ENCODE results near the gene EXOC3L4. TPM values are rescaled to one million over a fixed set of nuclear protein-coding genes. Genes with fewer than 3 reads are reported as not detected.

Gene EXOC3L4
- total and polyA plus RNA-seq, 2 donors (not counting 1 experiment from before 2014, with no cell fraction given): not detected

DNA sequence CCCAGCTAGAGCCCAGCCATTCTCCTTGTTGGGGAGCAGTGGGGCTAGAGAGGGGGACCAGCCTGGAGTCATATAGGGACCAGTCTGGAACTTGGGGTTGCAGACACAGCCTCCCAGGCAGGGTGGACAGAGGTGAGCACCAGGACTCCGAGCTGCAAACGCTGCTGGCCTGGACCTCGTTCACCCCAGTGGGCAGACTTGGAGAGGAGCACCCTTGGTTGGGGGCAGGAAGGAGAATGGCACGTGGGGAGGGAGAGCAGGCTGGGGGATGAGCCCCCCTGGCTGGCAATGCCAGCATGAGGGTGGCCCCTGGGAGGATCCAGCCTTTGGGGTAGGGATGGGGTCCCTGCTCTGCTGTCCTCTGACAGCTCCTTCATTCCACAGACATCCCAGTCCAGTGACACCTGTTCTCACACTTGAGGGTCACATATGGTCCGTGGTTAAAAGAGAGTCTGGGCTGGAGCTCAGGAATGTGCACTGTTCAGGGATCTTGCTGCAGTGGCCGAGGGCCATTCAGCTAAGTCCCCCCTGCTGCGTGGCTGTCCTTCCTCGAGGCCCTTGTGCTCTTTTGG lies 7.7 kb upstream of the EXOC3L4 start:
- H3K4me1 ChIP-seq (ENCODE audit: control insufficient read depth in 2 of 2, insufficient read depth in 2 of 2, low read length in 2 of 2): peaks cover 8 to 10% of the 10 kb centered on the region in 2 donors
- no peaks in the 10 kb centered on the region for H3K79me2 ChIP-seq (ENCODE audit: control insufficient read depth, insufficient read depth, low read length)
- Mint-ChIP-seq H3K9me3 (ENCODE audit: insufficient read depth) (no peaks in the 10 kb centered on the region), H3K27me3 (peaks cover 7% of the 10 kb centered on the region), H3K27ac (no peak overlapping the region), H3K4me3 (no peak overlapping the region), H3K4me1 (peaks cover 4% of the 10 kb centered on the region)
- no peak overlapping the region for H3K4me2 ChIP-seq (replicated peaks; ENCODE audit: low read depth, low read length, poor library complexity, severe bottlenecking)
- H3K9ac ChIP-seq (ENCODE audit: low read length): no peak overlapping the region
- H2AFZ ChIP-seq (ENCODE audit: insufficient read depth, low read depth, low read length, poor library complexity, severe bottlenecking): no peak overlapping the region
- CTCF ChIA-PET: interaction anchor here (0.6 to 2.7 kb wide), 3 partner anchors 10 to 185 kb away, joined by 3 to 9 read pairs (median 4); no protein-coding TSS in a partner anchor
- POLR2A ChIA-PET: interaction anchor here (0.5 kb wide), 2 partner anchors 283 to 486 kb away, joined by 3 read pairs; no protein-coding TSS in a partner anchor
- WGBS (ENCODE audit: insufficient coverage): 82% methylated on average over 8 of the region's 8 CpGs
- DNase-seq (no peak), ATAC-seq (ENCODE audit: low read depth) (no peak)
- TF ChIP-seq EZH2 (IDR thresholded peaks at IDR 0.05; ENCODE audit: borderline replicate concordance, insufficient read depth, low read depth, low read length, poor library complexity, severe bottlenecking): no peak
- TF ChIP-seq CTCF (IDR thresholded peaks at IDR 0.05): no peak
- intact Hi-C loops (cut with micrococcal nuclease): no loop called here
- H4K20me1 ChIP-seq (ENCODE audit: control insufficient read depth, insufficient read depth, low read length, poor library complexity, severe bottlenecking): no peaks in the 10 kb centered on the region
- H3K27me3 ChIP-seq (replicated peaks in 1 of 4; ENCODE audit: control extremely low read depth in 1 of 4, control insufficient read depth in 3 of 4, insufficient read depth in 4 of 4, low read length in 3 of 4): peaks cover 0 to 33% (median 1%) of the 10 kb centered on the region in 4 experiments
- H3K27ac ChIP-seq (ENCODE audit: low read length in 2 of 2): no peak overlapping the region
- H3K9me3 ChIP-seq (ENCODE audit: control extremely low read depth in 1 of 3, control insufficient read depth in 2 of 3, insufficient read depth in 1 of 3, low read length in 2 of 3): no peaks in the 10 kb centered on the region
- no peak overlapping the region for H3K4me3 ChIP-seq (ENCODE audit: control extremely low read depth in 1 of 5, extremely low read depth in 1 of 5, insufficient read depth in 1 of 5, low read depth in 2 of 5, low read length in 4 of 5)
- no peaks in the 10 kb centered on the region for H3K36me3 ChIP-seq (replicated peaks in 1 of 2; ENCODE audit: control extremely low read depth in 1 of 2, control insufficient read depth in 1 of 2, extremely low read depth in 1 of 2, insufficient read depth in 2 of 2, low read length in 1 of 2)

DNA sequence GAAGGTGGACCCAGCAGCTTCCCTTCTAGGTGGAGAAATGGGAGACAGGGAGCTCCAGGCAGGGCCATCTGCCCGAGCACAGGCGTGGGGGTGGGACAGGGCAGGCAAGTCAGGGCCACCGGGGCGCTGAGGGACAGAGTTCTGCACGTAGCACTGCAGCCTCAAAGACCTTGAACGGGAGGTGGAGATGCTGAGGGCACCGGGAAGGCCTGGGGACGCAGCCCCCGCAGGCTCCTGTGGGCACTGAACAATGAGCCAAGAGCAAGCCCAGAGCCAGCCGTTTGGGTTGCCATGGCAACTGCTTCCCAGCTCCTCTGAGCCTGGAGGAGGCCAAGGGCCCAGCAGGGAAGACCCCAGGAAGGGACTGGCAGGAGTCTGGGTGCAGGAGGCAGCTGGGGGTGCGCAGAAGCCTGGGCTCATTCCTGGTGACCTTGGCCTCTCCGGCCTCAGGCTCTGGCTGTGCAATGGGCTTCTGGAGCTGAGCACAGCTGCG lies 7.1 kb upstream of the EXOC3L4 start:
- Mint-ChIP-seq H3K27me3 (peaks cover 7% of the 10 kb centered on the region), H3K9me3 (ENCODE audit: insufficient read depth) (no peaks in the 10 kb centered on the region), H3K4me3 (no peak overlapping the region), H3K27ac (no peak overlapping the region), H3K4me1 (peaks cover 4% of the 10 kb centered on the region)
- ChIA-PET POLR2A (interaction anchor here (0.5 kb wide), 2 partner anchors 284 to 486 kb away, joined by 3 read pairs; no protein-coding TSS in a partner anchor), CTCF (interaction anchor here (1.6 to 2.7 kb wide), 2 partner anchors 11 to 19 kb away, joined by 4 to 9 read pairs; no protein-coding TSS in a partner anchor)
- WGBS (ENCODE audit: insufficient coverage): 80% methylated on average over 13 of the region's 13 CpGs
- no peak overlapping the region for H3K9ac ChIP-seq (ENCODE audit: low read length)
- H3K27ac ChIP-seq (ENCODE audit: low read length in 2 of 2): no peak overlapping the region
- H3K36me3 ChIP-seq (replicated peaks in 1 of 2; ENCODE audit: control extremely low read depth in 1 of 2, control insufficient read depth in 1 of 2, extremely low read depth in 1 of 2, insufficient read depth in 2 of 2, low read length in 1 of 2): no peaks in the 10 kb centered on the region
- intact Hi-C loops (cut with micrococcal nuclease): no loop called here
- H3K9me3 ChIP-seq (ENCODE audit: control extremely low read depth in 1 of 3, control insufficient read depth in 2 of 3, insufficient read depth in 1 of 3, low read length in 2 of 3): no peaks in the 10 kb centered on the region
- no peaks in the 10 kb centered on the region for H4K20me1 ChIP-seq (ENCODE audit: control insufficient read depth, insufficient read depth, low read length, poor library complexity, severe bottlenecking)
- peaks cover 0 to 37% (median 1%) of the 10 kb centered on the region in 4 experiments for H3K27me3 ChIP-seq (replicated peaks in 1 of 4; ENCODE audit: control extremely low read depth in 1 of 4, control insufficient read depth in 3 of 4, insufficient read depth in 4 of 4, low read length in 3 of 4)
- no peaks in the 10 kb centered on the region for H3K79me2 ChIP-seq (ENCODE audit: control insufficient read depth, insufficient read depth, low read length)
- H3K4me2 ChIP-seq (replicated peaks; ENCODE audit: low read depth, low read length, poor library complexity, severe bottlenecking): no peak overlapping the region
- H2AFZ ChIP-seq (ENCODE audit: insufficient read depth, low read depth, low read length, poor library complexity, severe bottlenecking): no peak overlapping the region
- DNase-seq: no peak
- H3K4me1 ChIP-seq (ENCODE audit: control insufficient read depth in 2 of 2, insufficient read depth in 2 of 2, low read length in 2 of 2): peaks cover 10 to 12% of the 10 kb centered on the region in 2 donors
- no peak for ATAC-seq (ENCODE audit: low read depth)
- TF ChIP-seq CTCF (IDR thresholded peaks at IDR 0.05) (no peak), EZH2 (IDR thresholded peaks at IDR 0.05; ENCODE audit: borderline replicate concordance, insufficient read depth, low read depth, low read length, poor library complexity, severe bottlenecking) (no peak)
- H3K4me3 ChIP-seq (ENCODE audit: control extremely low read depth in 1 of 5, extremely low read depth in 1 of 5, insufficient read depth in 1 of 5, low read depth in 2 of 5, low read length in 4 of 5): no peak overlapping the region

Data from B cell (primary cell).